ENCODE data around the gene ASPDH.
A peak's percentile ranks its signal among the peaks of the same experiment; 100 is the strongest.

Gene ASPDH

DNA sequence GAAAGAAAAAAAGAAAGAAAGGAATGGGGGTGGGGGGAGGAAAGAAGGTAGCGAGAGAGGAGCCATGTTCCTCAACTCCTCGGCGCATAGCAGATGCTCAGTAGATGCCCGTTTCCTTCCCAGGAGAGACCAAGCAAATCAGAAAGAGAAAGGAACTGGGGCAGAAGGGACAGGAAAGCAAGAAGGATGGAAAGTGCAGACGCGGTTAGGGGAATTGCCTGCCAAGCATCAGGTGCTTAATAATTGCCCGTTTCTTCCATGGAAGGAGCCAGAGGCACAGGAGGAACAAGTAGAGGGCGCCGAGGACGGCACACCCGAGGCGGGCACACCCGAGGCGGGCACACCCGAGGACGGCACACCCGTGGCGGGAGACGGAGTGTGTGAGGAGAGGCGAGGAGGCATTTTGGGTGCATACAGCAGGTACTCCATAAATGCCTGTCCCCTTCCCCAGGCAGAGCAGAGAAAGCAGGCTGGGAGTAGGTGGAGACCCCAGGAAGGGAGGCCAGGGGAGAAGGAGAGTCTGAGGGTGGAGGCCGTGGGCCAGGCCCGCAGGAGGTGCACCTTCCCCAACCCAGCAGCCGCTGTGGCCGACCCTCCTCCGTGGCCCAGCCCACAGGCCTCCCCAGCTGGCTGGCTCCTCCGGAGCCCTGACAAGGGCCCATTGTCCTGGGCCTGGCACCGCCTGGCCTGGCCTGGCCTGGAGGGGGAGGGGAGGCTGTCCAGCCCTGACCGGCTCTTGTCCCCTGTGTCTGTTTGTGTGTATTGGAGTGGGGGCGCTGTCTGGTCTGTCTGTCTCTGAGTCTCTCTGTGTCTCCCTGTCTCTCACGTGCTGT is 17.3 kb downstream of the ASPDH start:
- DNase-seq (ENCODE audit: low spot score): no peak

DNA sequence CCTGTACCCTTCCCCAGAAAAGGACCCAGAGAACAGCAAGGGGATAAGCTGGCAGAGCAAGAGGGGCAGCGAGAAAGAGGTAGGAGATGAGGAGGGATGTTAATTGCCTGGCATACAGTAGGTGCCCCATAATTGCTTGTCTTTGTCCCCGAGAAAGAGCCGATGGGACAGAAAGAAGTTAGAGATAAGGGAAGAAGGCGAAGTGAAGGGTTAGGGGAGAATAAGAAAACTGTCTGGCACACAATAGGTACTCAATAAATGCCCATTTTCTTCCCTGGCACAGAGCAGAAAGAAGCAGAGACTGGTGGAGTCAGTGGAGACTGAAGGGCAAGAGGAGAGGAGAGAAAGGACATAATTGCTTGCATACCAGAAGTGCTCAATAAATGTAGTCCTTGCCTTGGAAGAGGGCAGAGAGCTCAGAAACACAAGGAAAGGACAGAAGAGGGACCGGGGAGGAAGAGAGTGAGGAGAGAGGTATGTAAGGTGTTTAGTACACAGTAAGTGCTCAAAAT is 18.6 kb downstream of the ASPDH start:
- DNase-seq (ENCODE audit: low spot score): no peak

DNA sequence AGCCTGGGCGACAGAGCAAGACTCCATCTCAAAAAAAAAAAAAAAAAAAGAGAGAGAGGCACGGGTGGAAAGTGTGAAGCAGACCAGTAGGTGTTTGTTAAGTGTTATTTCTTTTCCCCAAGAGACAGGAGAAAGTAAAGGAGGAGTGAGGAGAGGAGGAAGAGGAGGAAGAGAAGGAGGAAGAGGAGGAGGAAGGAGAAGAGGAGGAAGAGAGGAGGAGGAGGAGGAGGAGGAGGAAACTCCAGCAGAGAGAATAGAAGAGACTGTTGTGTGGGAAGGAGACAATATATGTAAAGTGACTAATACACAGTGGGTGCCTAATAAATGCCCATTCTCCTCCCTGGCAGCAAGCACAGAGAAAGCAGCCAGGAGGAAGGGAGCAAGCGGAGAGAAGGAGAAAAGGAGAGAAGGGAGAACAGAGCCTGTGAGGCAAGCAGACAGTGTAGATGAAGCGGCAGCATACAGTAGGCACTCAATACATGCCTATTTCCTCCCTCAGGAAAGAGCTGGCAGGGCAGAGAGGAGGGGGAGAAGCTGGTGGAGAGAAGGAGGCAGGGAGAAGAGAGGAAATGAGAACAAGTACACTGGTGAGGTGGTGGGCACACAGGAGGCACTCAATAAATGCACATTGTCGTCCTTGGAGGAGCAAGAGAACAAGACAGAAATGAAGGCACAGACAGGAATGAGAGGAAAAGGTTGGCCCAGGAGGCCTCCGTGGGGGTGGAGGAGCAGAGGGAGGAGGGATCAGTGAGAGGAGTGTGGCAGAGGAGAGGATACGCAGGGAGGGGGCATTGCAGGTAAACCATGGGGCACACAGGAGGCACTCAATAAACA is 19.3 kb downstream of the ASPDH start:
- no peak for DNase-seq (ENCODE audit: low spot score)

DNA sequence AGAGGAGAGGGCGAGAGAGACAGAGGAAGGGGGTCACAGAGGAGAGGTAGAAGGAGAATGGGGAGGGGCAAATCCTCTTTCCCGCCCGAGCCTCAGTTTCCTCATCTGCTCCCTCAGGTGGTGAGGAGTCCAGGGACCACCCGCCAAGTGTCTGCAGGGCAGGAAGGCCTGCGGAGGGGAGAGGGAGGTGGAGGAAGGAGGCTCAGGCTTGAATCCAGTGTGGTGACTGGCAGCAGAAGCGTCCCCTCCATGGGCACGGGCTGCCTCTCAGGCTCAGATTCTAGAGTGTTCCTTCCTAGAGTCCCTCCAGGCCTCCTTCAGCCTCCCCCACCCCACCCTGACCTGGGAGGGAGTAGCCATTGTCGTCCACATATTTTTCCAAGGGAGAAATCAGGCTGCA is 20.5 kb downstream of the ASPDH start:
- DNase-seq (ENCODE audit: low spot score): no peak

DNA sequence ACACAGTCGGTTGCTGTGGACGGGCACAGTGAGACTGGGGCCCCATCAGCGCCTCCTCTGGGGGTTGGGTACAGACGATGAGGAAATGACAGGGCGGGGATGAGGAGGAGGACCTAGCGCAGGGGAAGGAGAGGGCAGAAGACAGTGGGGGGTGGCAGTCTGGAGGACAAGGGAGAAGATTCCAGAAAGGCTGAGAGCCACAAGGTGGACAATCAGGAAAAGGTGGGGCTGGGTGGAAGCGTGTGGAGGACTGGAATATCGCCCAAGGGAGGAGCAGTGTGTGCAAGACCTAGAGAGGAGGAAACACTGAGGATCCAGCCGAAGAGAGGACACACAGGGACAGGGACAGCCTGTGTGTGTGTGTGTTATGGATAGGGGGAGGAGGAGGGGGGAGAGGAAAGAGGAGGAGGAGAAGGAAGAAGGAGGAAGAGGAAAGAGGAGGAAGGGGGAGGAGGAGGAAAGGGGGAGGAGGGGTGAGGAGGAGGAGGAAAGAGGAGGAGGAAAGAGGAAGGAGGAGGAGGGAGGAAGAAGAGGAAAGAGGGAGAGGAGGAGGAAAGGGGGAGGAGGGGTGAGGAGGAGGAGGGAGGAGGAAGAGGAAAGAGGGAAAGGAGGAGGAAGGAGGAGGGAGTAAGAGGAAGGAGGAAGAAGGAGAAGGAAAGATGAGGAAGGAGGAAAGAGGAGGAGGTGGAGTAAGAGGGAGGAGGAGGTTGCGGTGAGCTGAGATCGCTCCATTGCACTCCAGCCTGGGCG is 21.2 kb downstream of the ASPDH start:
- DNase-seq (ENCODE audit: low spot score): no peak

DNA sequence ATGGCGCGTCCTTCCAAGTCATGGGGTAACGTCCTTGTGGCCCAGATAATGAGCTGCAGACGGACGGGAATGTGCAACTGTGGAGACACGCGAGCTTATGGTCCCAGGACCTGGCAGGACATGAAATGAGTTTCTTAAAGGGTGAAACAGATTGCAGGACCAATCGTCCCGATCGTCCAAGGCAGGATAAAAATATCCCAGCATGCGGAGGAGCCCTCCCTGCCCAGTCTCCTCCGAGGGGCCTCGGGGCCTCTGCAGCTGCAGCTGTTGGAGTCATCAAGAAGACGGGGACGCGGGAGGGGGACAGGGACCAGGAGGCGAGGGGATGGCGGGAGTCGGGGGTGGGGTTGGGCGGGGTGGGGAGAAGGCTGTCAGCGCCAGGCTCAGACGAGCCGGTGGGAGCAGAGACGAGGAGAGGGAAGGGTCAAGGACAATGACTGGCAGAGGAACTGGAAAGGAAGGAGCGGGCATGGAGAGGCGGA is 22.7 kb downstream of the ASPDH start:
- no peak for DNase-seq (ENCODE audit: low spot score)

DNA sequence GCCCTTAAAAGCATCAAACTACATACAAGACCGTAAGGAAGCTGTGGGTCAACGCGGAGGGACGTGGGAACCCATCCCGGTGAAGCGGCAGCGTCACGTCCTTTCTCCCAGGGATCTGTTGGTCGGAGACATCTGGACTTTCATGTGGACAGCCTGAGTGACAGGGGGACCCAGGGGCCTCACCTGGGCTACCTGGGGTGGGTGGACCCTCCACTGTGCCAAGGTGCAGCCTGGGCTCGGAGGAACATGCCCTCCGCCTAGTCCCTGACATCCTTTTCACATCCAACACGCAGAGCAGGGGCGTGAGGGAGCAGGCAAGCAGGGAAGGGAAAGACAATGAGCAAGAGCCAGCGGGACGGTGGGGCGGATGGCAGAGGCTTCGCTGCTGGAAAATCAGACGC is 23.3 kb downstream of the ASPDH start:
- DNase-seq (ENCODE audit: low spot score): no peak

DNA sequence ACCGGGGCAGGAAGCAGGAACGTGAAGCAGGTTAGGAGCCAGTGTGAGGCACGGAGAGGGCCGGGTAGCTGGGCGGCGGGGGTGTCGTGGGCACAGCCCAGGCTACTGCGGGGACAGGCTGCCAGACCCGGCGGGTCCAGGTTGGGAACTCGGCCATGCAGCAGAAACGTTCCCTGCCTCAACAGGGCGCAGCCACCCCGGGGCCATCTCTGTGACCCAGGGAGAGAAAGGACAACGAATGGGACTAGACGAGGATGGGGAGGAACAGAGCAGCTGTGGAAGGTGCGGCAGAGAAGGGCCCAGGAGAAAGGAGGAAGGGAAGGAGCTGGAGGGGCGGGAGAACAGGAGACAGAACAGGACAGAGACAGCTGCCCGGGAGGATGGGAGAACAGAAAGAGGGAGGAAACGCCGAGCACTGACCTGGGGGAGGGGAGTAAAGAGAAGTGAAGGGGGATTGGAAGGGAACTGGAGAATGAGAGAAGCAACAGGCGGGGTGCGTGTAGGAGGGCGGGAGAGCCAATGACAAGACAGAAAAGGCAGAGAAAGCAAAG is 24.2 kb downstream of the ASPDH start:
- DNase-seq (ENCODE audit: low spot score): no peak

DNA sequence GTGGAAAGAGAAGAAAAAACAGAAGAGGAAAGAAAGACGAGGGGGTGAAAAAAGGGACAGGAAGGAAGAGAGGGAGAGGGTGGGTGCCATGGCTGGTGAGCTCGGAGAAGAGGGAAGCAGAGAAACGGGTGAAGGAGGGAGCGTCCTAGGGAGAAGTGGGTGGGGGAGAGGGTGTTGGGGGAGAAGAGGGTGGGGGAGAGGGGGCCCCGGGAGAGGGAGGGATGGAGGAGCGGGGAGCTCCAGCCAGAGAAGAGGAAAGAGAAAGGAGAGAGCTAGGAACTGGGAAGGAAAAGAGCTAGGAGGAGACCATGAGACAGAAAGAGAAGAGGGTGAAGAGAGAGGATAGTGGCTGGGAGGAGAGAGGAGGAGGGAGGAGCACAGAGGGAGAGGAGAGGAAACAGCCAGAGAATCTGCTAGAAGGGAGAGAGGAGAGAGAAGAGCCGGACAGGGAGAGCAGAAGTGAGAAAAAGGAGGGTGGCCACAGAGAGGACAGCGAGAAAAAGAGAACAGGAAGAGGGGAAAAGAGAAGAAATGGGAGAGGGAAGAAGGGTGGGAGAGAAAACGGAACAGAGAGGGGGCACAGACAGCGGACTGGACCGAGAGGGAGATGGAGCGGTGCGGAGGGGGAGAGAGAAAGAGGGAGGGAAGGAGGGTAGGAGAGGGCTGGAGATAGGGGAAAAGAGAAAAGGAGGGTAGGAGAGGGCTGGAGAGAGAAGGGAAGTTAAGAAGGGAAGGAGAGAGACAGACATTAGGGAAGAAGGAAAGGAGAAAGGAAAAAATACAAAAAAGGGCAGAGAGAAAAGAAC is 25.1 kb downstream of the ASPDH start:
- no peak for DNase-seq (ENCODE audit: low spot score)

DNA sequence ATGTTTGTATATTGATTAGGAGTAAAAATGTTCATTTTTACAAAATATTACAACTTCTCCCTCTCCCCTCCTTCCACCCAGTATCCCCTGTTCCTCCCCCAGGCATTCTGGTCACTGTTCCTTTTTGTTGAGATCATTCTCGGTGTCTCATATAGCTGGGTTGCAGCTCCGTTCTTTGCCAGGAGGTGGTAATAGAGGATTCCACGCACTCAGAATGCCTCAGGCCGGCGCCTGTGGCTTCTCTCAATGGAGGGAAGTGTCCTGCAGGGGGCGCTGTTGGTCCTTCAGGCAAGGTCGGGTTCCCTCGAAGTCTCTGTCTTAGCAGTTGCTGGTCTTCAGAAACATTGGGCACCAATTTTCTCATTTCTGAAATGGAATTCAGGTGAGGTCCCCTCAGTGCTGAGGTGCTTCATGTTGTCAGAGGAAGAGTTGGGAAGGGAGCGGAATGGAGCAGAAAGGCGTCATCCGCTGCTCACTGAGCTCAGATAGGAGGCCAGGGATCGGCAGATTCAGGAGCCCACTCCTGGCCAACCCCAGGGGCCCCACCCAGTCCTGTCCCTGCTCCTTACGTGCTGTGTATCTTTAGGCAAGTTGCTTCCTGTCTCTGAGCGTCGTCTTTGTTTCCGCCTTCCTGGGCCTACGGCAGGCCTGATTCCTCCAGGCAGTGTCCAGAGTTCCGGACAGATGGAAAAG is 26.7 kb downstream of the ASPDH start:
- DNase-seq (ENCODE audit: low spot score): peak; percentile 44

DNA sequence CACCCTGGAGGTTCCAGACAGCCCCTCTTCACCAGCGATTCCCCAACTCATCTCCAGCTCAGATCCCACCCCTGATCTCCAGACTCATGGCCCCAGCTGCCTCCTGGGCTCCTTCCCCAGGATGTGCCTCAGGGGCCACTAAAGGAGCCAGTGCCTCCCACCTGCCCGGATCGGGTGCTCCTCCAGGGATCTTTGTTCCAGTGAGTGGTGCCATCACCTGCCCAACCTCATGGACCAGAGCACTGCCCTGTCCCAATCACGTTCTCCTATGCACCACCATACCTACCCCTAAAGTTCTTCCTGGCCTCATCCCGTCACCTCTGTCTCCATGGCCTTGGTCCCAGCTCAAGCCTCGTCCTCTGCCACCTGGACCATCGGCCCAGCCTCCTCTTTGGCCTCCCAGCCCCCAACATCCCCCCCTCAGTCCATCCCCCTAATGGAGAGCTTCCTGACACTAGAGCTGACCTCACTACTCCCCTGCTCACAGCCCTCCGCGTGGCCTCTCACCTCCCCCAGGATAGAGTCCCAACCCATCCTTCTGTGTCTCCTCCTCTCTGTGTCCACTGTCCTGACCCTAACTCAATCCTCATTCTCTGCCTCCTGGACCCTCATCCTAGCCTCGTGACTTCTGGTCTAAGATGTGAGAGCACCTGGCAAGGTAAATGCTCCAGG is 28.3 kb downstream of the ASPDH start:
- no peak for DNase-seq (ENCODE audit: low spot score)

DNA sequence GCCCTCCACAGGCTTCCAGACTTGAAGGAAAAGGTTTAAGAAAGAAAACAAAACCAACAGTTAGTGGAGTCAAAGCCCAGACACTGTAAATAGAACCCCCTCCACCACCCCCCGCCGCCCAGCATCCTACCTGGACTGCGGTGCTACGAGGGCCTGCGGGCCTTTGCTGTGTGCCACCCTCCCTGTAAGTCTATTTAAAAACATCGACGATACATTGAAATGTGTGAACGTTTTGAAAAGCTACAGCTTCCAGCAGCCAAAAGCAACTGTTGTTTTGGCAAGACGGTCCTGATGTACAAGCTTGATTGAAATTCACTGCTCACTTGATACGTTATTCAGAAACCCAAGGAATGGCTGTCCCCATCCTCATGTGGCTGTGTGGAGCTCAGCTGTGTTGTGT is 30.8 kb downstream of the ASPDH start:
- no peak for DNase-seq (ENCODE audit: low spot score)

DNA sequence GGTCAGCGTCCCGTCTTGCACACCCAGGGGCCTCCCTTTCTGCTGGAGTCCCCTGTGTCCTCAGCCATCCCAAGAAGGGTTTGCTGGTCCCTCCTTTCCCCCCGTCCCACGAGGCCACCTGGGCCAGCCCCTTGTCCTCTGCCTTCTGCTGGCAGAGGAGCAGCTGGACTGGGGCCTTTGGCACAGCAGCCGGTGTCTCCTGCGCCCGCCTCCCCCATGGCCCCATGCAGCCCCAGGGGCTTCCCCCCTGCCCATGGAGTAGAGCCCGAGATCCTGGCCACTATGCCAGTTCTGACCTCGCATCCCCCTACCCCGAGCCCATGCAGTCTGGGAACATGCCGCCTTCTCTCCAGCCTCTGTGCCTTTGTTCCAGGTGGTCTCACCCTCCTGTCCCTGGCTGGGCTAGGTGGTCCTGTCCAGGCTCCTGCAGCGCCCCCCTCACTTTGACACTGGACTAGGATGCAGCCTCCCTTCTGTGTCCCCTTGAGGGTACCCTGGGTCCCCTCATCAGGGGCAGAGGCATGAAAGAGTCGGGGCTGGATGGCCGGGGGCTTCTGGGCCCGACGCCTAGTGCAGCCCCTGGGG is 31.4 kb downstream of the ASPDH start:
- DNase-seq (ENCODE audit: low spot score): no peak

DNA sequence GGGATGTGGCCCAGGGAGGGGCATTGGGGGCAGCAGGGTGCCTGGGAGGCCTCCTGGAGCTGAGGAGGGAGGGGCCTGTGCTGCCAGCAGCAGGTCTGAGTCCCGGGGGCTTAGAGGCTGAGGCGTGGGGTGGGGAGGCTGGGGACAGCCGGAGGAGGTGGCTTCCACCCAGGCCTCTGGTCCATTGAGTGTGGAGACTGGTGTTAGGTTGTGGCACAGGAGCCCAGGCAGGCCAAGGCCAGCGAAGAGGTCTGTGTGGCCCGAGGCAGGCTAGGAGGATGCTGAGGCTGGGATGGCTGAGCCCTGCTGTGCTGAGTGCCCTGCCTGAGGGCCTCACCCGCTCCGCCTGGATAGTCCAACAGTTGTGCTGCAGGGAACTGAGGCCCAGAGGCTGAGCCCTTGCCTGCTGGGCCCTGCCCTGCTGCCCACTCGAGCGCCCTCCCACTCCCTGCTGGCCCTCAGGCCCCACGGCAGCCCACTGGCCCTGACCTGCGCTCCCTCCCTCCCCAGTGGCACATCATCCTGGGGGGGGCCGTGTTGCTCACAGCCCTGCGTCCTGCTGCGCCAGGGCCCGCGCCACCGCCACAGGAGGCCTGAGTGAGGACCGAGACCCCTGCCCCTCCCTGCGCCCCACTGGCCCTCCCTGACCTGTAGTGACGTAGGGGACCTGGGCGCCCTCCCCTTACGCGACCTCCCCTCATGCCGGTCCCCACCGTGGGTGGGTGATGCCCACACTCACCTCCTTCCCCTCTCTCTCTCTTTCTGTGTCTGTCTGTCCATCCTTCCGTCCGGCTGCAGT is 32.2 kb downstream of the ASPDH start:
- DNase-seq (ENCODE audit: low spot score): no peak

DNA sequence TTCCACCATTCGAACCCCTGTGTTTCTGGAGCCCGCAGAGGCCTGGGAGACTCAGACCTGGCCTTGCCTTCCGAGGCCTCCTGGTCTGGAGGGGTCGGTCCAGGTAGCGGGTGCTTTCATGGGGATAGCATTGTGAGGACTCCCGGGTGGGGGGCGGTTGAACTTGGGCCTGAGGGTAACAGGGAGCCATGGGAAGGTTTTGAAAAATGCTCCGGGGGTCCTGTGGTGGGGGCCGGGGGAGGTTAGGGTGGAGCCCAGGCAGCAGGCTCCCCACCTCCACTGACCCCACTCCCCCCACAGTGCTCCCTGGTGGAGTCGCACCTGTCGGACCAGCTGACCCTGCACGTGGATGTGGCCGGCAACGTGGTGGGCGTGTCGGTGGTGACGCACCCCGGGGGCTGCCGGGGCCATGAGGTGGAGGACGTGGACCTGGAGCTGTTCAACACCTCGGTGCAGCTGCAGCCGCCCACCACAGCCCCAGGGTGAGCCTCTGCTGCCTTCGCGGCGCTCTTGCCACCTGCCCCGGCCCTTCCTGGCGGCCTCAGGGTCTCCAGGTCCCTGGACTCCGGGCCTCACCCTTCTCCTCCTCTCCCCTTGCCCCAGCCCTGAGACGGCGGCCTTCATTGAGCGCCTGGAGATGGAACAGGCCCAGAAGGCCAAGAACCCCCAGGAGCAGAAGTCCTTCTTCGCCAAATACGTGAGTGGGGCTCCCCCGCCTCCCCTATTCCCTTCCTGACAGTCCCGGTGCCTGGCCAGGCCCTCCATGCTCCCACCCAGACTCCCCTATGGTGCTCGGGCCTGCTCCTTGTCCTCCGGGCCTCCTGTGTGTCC is 33.2 kb downstream of the ASPDH start:
- DNase-seq (ENCODE audit: low spot score): no peak

DNA sequence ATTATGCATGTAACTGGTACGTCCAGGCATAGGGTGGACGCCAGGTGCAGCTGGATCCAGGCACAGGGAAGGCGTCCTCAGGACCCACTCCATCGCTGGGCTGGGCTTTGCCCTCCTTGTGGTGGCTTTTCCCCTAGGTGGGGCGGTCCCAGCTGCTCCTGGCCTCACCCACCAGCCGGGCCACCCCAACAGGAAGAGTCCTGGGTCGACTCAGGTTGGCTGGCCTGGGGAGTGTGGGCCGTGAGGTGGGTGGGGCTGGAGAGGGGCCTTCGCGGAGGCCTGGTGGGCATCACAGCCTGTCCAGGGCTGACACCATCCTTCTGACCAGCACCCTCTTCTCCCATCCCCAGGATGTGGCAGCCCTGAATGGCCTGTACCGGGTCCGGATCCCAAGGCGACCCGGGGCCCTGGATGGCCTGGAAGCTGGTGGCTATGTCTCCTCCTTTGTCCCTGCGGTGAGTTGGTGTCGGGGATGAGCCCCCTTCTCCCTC is 33.9 kb downstream of the ASPDH start:
- no peak for DNase-seq (ENCODE audit: low spot score)

DNA sequence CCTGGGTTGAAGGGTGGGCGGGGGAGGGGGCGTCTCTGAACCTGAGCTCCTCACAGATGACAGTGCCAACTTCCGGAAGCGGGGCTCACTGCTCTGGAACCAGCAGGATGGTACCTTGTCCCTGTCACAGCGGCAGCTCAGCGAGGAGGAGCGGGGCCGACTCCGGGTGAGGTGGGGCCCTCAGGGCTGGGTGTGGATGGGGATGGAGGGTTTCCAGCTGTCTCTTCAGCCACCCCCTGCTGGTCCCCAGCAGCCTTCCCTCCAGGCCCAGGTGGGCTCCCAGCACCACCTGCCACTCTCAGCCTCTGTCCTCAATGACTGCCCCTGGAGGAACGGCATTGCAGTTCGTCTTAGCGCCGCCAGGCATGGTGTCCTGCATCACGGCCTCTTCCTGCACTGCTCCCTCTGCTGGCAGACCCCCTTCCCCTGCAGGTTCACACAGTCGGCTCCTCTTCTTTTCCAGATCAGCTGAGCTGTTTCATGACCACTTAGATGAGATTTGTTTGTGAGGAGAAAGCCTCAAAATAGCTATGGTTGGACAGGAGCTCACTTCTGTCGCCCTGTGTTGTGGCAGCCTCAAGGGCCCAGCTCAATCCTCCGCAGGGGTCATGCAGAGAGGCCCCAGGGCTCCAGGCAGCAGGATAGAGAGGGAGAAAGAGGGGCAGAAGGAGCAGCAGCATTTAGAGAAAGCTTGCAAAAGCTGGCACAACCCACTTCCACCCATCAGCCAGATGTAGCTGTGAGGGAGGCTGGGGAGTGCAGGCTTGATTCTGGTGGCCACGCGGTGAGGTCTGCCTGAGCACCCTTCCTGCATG is 34.6 kb downstream of the ASPDH start:
- DNase-seq (ENCODE audit: low spot score): no peak
